WTC11 (cell line): Measurements from ENCODE around the gene TRIOBP. TPM values are rescaled to one million over a fixed set of nuclear protein-coding genes. Genes with fewer than 3 reads are reported as not detected.

Experiments used
- ATAC-seq: fragments of 200-7000 bp; cut with Tn5 transposase; 2 replicates; pipeline ENCODE4 v1.10.0; 2021; ENCODE audit warnings: mild to moderate bottlenecking, moderate library complexity
- CTCF ChIA-PET: fragments of 300-600 bp; sonication (Branson Sonifier 250); formaldehyde crosslinking; loops from one replicate; lab custom pipeline; 2021; ENCODE audit warnings: antibody characterized with exemption; lab: Charles Lee
- POLR2A ChIA-PET: fragments of 350-600 bp; sonication (Branson Sonifier 250); formaldehyde crosslinking; loops from one replicate; lab custom pipeline; 2021; ENCODE audit warnings: antibody characterized with exemption; lab: Charles Lee
- DNase-seq: peaks from one replicate; pipeline ENCODE4 v3.0.0; 2021; ENCODE audit warnings: low spot score
- H3K27ac Mint-ChIP-seq: 2 replicates; pipeline ENCODE4 v1.8.0; 2021; ENCODE audit warnings: mixed read lengths
- H3K27me3 Mint-ChIP-seq: 2 replicates; pipeline ENCODE4 v1.8.0; 2021; ENCODE audit warnings: low read depth, mild to moderate bottlenecking, moderate library complexity, mixed read lengths
- H3K36me3 Mint-ChIP-seq: 2 replicates; pipeline ENCODE4 v1.8.0; 2021; ENCODE audit warnings: mixed read lengths
- H3K4me1 Mint-ChIP-seq: 2 replicates; pipeline ENCODE4 v1.8.0; 2022; ENCODE audit warnings: mixed read lengths
- H3K4me3 Mint-ChIP-seq: 2 replicates; pipeline ENCODE4 v1.8.0; 2021; ENCODE audit warnings: mild to moderate bottlenecking, moderate library complexity, mixed read lengths
- H3K9me3 Mint-ChIP-seq: 2 replicates; pipeline ENCODE4 v1.8.0; 2021; ENCODE audit warnings: mixed read lengths
- CBFB ChIP-seq: sonication (generic); formaldehyde crosslinking; IDR thresholded peaks from 2 replicates; pipeline ENCODE4 v1.8.1; 2022; ENCODE audit warnings: mild to moderate bottlenecking, low read depth, missing genetic modification reagents
- CREB1 ChIP-seq: sonication (generic); formaldehyde crosslinking; IDR thresholded peaks from 2 replicates; pipeline ENCODE4 v1.8.0; 2023; ENCODE audit warnings: mild to moderate bottlenecking, missing genetic modification reagents
- ETV6 ChIP-seq: sonication (generic); formaldehyde crosslinking; IDR thresholded peaks from 2 replicates; pipeline ENCODE4 v1.8.1; 2022; ENCODE audit warnings: mild to moderate bottlenecking, missing genetic modification reagents
- JUN ChIP-seq: sonication (generic); formaldehyde crosslinking; IDR thresholded peaks from 2 replicates; pipeline ENCODE4 v1.8.0; 2023; ENCODE audit warnings: mild to moderate bottlenecking, missing genetic modification reagents
- MYBL2 ChIP-seq: sonication (generic); formaldehyde crosslinking; IDR thresholded peaks from 2 replicates; pipeline ENCODE4 v1.8.1; 2023; ENCODE audit warnings: mild to moderate bottlenecking, moderate library complexity, missing genetic modification reagents
- NR3C1 ChIP-seq: sonication (generic); formaldehyde crosslinking; conservative IDR thresholded peaks from 2 replicates; pipeline ENCODE4 v1.8.1; 2023; ENCODE audit warnings: low read depth, mild to moderate bottlenecking, missing genetic modification reagents
- RELA ChIP-seq: sonication (generic); formaldehyde crosslinking; IDR thresholded peaks from 2 replicates; pipeline ENCODE4 v1.8.1; 2022; ENCODE audit warnings: missing genetic modification reagents, mild to moderate bottlenecking, borderline replicate concordance
- SMAD3 ChIP-seq: sonication (generic); formaldehyde crosslinking; IDR thresholded peaks from 2 replicates; pipeline ENCODE4 v1.8.0; 2022; ENCODE audit warnings: missing genetic modification reagents, mild to moderate bottlenecking, borderline replicate concordance
- ZNF263 ChIP-seq: sonication (generic); formaldehyde crosslinking; IDR thresholded peaks from 2 replicates; pipeline ENCODE4 v1.8.1; 2022; ENCODE audit warnings: low read depth, mild to moderate bottlenecking, moderate library complexity, missing genetic modification reagents
- total RNA-seq: library from RNA; stranded (reverse); gene quantifications from 3 replicates; pipeline ENCODE4 v1.2.3, GENCODE V29; 2021
- TF ChIP-seq, protein P1 (sequence below): fragments of 250-450 bp; sonication (Bioruptor Pico); IDR thresholded peaks from 2 replicates; pipeline ENCODE4 v1.8.0; 2021; ENCODE audit warnings: mild to moderate bottlenecking
- TF ChIP-seq, protein P2 (sequence below): sonication (generic); formaldehyde crosslinking; IDR thresholded peaks from 2 replicates; pipeline ENCODE4 v1.8.0; 2022; ENCODE audit warnings: mild to moderate bottlenecking, missing genetic modification reagents
- TF ChIP-seq, protein P3 (sequence below): sonication (generic); formaldehyde crosslinking; IDR thresholded peaks from 2 replicates; pipeline ENCODE4 v1.8.0; 2023; ENCODE audit warnings: missing genetic modification reagents
- TF ChIP-seq, protein P4 (sequence below): fragments of 250-450 bp; sonication (Bioruptor Pico); IDR thresholded peaks from 2 replicates; pipeline ENCODE4 v1.9.0; 2021; ENCODE audit warnings: mild to moderate bottlenecking
- TF ChIP-seq, protein P5 (sequence below): sonication (generic); formaldehyde crosslinking; IDR thresholded peaks from 2 replicates; pipeline ENCODE4 v1.8.1; 2022; ENCODE audit warnings: mild to moderate bottlenecking, missing genetic modification reagents, moderate library complexity, borderline replicate concordance
- TF ChIP-seq, protein P6 (sequence below): sonication (generic); formaldehyde crosslinking; IDR thresholded peaks from 2 replicates; pipeline ENCODE4 v1.8.0; 2022; ENCODE audit warnings: mild to moderate bottlenecking, missing genetic modification reagents
- TF ChIP-seq, protein P7 (sequence below): sonication (generic); formaldehyde crosslinking; IDR thresholded peaks from 2 replicates; pipeline ENCODE4 v1.8.0; 2023; ENCODE audit warnings: mild to moderate bottlenecking, missing genetic modification reagents
- TF ChIP-seq, protein P8 (sequence below): sonication (generic); formaldehyde crosslinking; IDR thresholded peaks from 2 replicates; pipeline ENCODE4 v1.8.0; 2023; ENCODE audit warnings: missing genetic modification reagents, mild to moderate bottlenecking, borderline replicate concordance

TRIOBP gene
- total RNA-seq, 1 experiment from 2014 or later, result 54.0 TPM

DNA sequence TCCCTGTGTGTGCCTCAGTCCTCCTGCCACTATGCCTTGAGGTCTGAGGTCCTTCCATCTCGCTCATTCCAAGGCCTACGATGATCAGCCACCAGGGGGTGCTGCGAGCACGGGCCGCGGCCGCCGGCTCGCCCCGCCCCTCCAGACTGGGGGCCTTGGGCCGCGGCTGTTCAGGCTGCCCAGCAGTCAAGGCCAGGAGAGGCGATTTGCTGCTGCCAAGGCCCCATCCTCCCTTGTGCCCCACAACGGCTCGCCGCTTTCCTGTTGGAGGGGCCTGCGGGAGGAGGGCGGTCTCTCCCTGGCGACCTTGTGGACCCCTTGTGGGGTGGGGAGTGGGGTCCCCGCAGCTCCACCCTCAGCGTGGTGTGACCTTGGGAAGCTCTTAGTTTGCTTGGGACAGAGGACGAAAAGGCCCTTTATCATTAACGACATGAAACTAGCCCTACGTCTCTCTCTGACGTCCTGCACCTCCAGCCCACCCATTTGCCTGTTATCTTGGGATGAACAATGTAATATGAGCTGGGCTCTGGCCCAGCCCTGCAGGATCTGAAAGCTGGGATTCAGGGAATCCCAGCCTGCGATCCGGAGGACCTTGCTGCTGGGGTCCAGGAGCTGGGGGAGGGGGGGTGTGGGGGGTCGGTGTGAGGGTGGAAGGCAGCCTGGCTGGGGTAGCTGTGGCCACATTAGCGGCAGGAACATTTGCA, 121.0 kb downstream of the TRIOBP start (continued):
- TF ChIP-seq, protein P1, sequence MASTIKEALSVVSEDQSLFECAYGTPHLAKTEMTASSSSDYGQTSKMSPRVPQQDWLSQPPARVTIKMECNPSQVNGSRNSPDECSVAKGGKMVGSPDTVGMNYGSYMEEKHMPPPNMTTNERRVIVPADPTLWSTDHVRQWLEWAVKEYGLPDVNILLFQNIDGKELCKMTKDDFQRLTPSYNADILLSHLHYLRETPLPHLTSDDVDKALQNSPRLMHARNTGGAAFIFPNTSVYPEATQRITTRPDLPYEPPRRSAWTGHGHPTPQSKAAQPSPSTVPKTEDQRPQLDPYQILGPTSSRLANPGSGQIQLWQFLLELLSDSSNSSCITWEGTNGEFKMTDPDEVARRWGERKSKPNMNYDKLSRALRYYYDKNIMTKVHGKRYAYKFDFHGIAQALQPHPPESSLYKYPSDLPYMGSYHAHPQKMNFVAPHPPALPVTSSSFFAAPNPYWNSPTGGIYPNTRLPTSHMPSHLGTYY (CRISPR knock-in tag), result no peak

DNA sequence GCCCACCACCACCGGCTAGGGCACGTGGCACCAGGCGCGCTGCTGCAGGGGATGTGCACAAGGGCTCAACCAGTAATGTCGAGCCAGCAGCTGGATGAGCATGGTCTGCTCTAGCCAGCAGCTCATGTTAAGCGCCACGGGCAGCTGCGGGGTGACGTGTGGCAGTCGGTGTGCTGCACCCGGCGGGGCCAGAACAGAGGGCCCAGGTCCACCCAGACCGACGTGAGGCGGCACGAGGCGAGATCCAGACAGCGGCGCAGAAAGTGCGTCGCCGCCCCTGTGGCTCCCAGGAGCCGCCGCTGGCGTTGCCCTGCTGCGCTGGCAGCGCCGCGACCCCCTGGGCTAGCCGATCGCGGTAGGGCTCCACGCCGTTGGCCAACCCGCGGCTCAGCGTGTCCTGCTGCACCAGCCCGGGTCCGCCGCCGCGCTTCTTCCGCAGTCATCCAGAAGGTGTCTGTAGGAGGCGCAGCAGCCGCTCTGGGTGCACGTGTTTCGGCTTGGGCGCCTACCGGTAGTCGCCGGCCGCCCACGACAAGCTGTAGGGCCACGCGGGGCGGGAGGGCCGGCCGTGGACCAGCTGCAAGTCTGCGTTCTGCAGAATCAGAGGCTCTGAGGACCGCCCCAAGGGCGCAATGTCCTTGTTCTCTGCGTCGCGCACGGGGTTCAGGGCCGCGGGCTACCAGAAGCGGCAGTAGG, 121.7 kb downstream of the TRIOBP start:
- peaks cover 6% of the 10 kb centered on the region for H3K36me3 Mint-ChIP-seq
- no peaks in the 10 kb centered on the region for H3K9me3 Mint-ChIP-seq
- TF ChIP-seq, protein P2, sequence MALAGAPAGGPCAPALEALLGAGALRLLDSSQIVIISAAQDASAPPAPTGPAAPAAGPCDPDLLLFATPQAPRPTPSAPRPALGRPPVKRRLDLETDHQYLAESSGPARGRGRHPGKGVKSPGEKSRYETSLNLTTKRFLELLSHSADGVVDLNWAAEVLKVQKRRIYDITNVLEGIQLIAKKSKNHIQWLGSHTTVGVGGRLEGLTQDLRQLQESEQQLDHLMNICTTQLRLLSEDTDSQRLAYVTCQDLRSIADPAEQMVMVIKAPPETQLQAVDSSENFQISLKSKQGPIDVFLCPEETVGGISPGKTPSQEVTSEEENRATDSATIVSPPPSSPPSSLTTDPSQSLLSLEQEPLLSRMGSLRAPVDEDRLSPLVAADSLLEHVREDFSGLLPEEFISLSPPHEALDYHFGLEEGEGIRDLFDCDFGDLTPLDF (CRISPR knock-in tag), result no peak
- TF ChIP-seq NR3C1 (peak; percentile 87; the same call in 1 of the 2 replicates), RELA (CRISPR knock-in tag) (peak; percentile 45; the same call in 1 of the 2 replicates), ETV6 (CRISPR knock-in tag) (peak; percentile 92), SMAD3 (CRISPR knock-in tag) (peak; percentile 91), JUN (CRISPR knock-in tag) (peak; percentile 58), CREB1 (CRISPR knock-in tag) (peak; percentile 54; the same call in 1 of the 2 replicates), MYBL2 (CRISPR knock-in tag) (peak; percentile 77; the same call in 1 of the 2 replicates), ZNF263 (CRISPR knock-in tag) (peak; percentile 69; the same call in 1 of the 2 replicates), CBFB (no peak)
- TF ChIP-seq, protein P3, sequence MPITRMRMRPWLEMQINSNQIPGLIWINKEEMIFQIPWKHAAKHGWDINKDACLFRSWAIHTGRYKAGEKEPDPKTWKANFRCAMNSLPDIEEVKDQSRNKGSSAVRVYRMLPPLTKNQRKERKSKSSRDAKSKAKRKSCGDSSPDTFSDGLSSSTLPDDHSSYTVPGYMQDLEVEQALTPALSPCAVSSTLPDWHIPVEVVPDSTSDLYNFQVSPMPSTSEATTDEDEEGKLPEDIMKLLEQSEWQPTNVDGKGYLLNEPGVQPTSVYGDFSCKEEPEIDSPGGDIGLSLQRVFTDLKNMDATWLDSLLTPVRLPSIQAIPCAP (CRISPR knock-in tag), result peak; percentile 87
- TF ChIP-seq, protein P4, sequence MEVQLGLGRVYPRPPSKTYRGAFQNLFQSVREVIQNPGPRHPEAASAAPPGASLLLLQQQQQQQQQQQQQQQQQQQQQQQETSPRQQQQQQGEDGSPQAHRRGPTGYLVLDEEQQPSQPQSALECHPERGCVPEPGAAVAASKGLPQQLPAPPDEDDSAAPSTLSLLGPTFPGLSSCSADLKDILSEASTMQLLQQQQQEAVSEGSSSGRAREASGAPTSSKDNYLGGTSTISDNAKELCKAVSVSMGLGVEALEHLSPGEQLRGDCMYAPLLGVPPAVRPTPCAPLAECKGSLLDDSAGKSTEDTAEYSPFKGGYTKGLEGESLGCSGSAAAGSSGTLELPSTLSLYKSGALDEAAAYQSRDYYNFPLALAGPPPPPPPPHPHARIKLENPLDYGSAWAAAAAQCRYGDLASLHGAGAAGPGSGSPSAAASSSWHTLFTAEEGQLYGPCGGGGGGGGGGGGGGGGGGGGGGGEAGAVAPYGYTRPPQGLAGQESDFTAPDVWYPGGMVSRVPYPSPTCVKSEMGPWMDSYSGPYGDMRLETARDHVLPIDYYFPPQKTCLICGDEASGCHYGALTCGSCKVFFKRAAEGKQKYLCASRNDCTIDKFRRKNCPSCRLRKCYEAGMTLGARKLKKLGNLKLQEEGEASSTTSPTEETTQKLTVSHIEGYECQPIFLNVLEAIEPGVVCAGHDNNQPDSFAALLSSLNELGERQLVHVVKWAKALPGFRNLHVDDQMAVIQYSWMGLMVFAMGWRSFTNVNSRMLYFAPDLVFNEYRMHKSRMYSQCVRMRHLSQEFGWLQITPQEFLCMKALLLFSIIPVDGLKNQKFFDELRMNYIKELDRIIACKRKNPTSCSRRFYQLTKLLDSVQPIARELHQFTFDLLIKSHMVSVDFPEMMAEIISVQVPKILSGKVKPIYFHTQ (CRISPR knock-in tag), result no peak
- TF ChIP-seq, protein P5, sequence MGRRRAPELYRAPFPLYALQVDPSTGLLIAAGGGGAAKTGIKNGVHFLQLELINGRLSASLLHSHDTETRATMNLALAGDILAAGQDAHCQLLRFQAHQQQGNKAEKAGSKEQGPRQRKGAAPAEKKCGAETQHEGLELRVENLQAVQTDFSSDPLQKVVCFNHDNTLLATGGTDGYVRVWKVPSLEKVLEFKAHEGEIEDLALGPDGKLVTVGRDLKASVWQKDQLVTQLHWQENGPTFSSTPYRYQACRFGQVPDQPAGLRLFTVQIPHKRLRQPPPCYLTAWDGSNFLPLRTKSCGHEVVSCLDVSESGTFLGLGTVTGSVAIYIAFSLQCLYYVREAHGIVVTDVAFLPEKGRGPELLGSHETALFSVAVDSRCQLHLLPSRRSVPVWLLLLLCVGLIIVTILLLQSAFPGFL (CRISPR knock-in tag), result no peak
- TF ChIP-seq, protein P6, sequence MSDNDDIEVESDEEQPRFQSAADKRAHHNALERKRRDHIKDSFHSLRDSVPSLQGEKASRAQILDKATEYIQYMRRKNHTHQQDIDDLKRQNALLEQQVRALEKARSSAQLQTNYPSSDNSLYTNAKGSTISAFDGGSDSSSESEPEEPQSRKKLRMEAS (CRISPR knock-in tag), result peak; percentile 99
- TF ChIP-seq, protein P7, sequence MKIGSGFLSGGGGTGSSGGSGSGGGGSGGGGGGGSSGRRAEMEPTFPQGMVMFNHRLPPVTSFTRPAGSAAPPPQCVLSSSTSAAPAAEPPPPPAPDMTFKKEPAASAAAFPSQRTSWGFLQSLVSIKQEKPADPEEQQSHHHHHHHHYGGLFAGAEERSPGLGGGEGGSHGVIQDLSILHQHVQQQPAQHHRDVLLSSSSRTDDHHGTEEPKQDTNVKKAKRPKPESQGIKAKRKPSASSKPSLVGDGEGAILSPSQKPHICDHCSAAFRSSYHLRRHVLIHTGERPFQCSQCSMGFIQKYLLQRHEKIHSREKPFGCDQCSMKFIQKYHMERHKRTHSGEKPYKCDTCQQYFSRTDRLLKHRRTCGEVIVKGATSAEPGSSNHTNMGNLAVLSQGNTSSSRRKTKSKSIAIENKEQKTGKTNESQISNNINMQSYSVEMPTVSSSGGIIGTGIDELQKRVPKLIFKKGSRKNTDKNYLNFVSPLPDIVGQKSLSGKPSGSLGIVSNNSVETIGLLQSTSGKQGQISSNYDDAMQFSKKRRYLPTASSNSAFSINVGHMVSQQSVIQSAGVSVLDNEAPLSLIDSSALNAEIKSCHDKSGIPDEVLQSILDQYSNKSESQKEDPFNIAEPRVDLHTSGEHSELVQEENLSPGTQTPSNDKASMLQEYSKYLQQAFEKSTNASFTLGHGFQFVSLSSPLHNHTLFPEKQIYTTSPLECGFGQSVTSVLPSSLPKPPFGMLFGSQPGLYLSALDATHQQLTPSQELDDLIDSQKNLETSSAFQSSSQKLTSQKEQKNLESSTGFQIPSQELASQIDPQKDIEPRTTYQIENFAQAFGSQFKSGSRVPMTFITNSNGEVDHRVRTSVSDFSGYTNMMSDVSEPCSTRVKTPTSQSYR (CRISPR knock-in tag), result peak; percentile 80
- TF ChIP-seq, protein P8, sequence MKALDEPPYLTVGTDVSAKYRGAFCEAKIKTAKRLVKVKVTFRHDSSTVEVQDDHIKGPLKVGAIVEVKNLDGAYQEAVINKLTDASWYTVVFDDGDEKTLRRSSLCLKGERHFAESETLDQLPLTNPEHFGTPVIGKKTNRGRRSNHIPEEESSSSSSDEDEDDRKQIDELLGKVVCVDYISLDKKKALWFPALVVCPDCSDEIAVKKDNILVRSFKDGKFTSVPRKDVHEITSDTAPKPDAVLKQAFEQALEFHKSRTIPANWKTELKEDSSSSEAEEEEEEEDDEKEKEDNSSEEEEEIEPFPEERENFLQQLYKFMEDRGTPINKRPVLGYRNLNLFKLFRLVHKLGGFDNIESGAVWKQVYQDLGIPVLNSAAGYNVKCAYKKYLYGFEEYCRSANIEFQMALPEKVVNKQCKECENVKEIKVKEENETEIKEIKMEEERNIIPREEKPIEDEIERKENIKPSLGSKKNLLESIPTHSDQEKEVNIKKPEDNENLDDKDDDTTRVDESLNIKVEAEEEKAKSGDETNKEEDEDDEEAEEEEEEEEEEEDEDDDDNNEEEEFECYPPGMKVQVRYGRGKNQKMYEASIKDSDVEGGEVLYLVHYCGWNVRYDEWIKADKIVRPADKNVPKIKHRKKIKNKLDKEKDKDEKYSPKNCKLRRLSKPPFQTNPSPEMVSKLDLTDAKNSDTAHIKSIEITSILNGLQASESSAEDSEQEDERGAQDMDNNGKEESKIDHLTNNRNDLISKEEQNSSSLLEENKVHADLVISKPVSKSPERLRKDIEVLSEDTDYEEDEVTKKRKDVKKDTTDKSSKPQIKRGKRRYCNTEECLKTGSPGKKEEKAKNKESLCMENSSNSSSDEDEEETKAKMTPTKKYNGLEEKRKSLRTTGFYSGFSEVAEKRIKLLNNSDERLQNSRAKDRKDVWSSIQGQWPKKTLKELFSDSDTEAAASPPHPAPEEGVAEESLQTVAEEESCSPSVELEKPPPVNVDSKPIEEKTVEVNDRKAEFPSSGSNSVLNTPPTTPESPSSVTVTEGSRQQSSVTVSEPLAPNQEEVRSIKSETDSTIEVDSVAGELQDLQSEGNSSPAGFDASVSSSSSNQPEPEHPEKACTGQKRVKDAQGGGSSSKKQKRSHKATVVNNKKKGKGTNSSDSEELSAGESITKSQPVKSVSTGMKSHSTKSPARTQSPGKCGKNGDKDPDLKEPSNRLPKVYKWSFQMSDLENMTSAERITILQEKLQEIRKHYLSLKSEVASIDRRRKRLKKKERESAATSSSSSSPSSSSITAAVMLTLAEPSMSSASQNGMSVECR (CRISPR knock-in tag), result peak; percentile 90; the same call in 1 of the 2 replicates

More for the DNA sequence above, 121.7 kb downstream of the TRIOBP start:
- Mint-ChIP-seq H3K4me3 (peak overlapping the region; percentile 71), H3K27me3 (peaks cover 45% of the 10 kb centered on the region), H3K27ac (no peak overlapping the region), H3K4me1 (peaks cover 29% of the 10 kb centered on the region)
- CTCF ChIA-PET, result interaction anchor here (0.6 to 5.1 kb wide), 36 partner anchors 10 to 373 kb away, joined by 3 to 109 read pairs (median 6); partner anchors contain the start of genes ANKRD54, C22orf23, GCAT and MICALL1
- DNase-seq (peak; percentile 75), ATAC-seq (peak; percentile 20)
- POLR2A ChIA-PET, result interaction anchor here (1.0 to 2.8 kb wide), 6 partner anchors 9 to 211 kb away, joined by 3 to 42 read pairs (median 6); partner anchors contain the start of gene GCAT
